HG02943 (cell line): ENCODE measurements around the gene FSTL3.
"Not testable (repeated sequence)": the region's sequence is repeated elsewhere in the genome, so short reads cannot be mapped to it uniquely, and the experiment has no call there.

Experiments used
- ATAC-seq: cut with Tn5 transposase; IDR thresholded peaks from one replicate; pipeline ENCODE4 v1.9.1; 2021; ENCODE audit warnings: mild to moderate bottlenecking, low read depth, moderate library complexity; ENCODE audit not compliant: unreplicated experiment

FSTL3 gene

GRCh38 chr19:676339-677105 lies at the start of gene FSTL3:
Gene FSTL3, plus strand, starts transcription at chr19:676392. Its CDS starts 32 bp downstream, at chr19:676424.
- no peak for ATAC-seq

DNA sequence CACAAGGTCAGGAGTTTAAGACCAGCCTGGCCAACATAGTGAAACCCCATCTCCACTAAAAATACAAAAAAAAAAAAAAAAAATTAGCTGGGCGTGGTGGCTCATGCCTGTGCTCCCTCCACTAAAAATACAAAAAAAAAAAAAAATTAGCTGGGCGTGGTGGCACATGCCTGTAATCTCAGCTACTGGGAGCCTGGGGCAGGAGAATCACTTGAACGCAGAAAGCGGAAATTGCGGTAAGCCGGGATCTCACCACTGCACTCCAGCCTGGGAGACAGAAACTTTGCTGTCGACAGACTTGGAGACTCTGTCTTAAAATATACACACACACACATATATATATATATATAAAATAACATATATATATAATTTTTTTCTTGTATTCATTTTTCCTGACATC lies 49.6 kb upstream of the FSTL3 start:
- not testable (repeated sequence) for ATAC-seq

DNA sequence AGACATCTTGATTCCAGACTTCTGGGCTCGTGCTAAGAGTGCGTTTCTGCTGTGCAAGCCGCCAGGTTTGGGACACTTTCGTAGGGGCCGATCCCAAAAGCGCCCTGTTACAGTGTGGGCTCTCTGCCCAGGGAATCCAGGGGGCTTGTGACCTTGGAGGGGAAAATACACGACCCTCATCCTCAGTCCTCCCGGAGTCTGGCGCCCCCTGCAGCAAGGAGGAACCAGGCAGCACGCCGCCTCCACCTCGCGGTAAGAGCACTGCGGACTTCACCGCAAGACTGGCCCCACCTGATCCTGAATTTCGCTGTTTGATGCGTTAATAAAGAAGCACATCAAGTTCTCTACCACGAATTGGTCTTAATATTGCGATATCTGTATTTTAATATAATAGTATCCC lies 48.0 kb upstream of the FSTL3 start:
- no peak for ATAC-seq

GRCh38 chr19:629515-629914 lies 46.7 kb upstream of the FSTL3 start:
- ATAC-seq, result not testable (repeated sequence)

GRCh38 chr19:629961-630714 lies 46.1 kb upstream of the FSTL3 start:
- no peak for ATAC-seq

DNA sequence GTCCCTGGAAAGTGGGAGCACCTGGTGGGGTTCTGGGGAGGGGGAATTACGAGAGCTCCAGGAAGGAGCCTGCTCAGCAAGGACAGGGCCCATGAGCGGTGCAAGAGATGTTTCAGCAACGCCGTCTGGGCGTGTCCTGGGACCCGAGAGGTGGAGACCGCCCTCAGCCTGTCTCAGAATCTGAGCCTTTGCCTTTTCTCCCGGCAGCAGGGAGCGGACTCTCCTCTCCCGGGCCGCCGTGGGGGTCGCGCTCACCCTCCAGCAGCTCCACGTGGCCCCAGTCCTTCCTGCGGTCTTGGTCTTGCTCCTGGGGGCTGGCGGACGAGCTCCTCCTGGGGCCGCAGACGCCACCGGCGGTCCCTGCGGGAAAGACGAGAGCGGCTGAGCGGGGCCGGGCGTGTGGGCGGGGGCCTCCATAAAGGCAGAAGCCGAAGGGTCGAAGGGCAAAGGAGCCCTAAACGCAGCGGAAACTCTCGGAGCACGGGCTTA lies 43.6 kb upstream of the FSTL3 start:
- ATAC-seq, result peak; percentile 15

DNA sequence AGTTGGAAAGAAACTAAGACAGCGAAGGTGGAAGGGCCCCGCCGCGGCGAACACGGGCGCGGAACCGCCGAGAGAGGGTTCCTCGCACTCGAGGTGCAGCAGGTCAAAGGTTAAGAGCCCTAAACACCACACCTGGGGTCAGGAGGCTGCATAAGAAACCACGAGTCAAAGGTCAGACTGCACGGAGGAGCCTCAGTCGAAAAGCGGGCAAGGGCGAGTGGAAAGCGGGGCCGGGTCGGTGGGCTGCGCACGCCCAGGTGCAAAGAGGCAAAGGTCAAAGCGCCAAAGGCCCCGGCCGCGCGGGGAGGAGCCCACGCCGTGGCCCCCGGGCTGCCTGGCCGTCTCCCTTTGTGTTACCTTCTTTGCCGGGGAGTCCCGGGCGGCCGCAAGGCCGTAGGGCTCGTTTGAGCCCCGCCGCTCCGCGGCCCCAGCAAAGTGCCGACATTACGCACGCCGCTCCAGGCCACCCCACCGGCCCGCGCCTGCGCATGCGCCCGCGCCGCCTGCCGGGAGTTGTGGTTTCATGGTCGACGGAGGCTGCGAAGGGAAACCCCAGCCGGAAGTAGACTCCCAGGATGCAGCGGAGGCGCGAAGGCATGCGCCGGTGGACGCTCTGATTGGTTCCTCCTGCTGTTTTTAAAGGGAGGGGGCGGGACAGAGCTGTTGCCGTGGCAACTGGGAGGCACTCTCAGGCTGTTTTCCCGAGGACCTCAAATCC lies 43.0 kb upstream of the FSTL3 start, which contains the start of gene POLRMT:
TSS of gene POLRMT (minus strand) at position 470 of the 718 bp plus-strand sequence. CDS start at position 445, 25 bp downstream.
- ATAC-seq, result peak; percentile 76

GRCh38 chr19:633786-634639 lies 42.2 kb upstream of the FSTL3 start:
- ATAC-seq, result no peak

DNA sequence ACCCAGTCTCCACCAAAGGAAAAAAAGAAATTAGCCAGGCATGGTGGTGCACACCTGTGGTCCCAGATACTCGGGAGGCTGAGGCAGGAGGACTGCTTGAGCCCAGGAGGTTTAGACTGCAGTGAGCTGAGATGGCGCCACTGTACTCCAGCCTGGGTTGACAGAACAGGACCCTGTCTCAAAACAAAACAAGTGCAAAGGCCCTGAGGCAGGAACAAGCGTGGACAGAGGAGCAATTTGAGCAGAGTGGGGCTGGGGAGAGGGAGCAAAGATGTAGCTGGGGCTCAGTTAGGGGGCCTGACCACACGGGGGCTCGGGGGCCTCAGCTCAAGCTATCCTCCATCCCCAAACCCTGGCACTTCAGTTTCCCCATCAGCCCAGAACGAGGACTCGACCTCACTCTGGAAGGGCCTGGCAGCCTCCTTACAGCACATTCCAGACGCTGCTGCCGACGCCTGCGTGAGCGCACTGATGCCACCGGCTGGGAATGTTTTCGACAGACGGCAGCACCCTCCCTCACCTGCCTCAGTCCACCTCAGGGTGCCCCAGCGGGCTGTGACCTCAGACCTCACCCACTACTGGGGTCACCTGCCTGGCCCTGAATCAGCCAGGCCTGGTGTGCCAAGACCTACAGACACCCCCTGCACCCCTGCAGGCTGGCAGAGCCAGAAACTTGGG lies 41.1 kb upstream of the FSTL3 start:
- no peak for ATAC-seq

GRCh38 chr19:638906-639252 lies 37.3 kb upstream of the FSTL3 start:
- ATAC-seq, result no peak

- ATAC-seq, result peak; percentile 61
Measured at GRCh38 chr19:639253-640160, 36.7 kb upstream of the FSTL3 start, which contains the start of gene FGF22. Gene FGF22, plus strand, starts transcription at chr19:639879. Its CDS starts 47 bp downstream, at chr19:639926.

DNA sequence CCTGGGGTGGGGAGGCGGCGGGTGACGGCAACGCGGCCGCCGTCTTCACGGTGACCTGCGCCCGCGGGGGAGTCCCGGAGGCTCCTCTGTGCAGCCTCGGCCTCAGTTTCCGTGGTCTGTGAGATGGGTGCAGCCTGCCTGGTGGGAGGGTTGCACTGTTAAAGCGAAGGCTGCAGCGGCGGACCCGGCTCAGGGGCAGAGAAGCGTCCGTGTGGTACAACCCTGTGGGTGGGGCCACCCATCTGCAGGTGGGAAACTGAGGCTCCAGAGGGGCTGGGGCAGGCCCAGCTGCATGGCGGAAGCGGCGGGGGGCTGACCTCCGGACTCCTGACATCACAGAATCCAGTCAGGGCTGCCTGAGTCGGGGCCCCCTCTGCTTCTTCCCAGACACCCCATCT lies 36.0 kb upstream of the FSTL3 start:
- peak; percentile 26 for ATAC-seq

GRCh38 chr19:640606-641189 lies 35.5 kb upstream of the FSTL3 start:
- ATAC-seq, result no peak

GRCh38 chr19:641702-642101 lies 34.5 kb upstream of the FSTL3 start:
- no peak for ATAC-seq

GRCh38 chr19:642767-643727 lies 33.1 kb upstream of the FSTL3 start:
- ATAC-seq, result no peak

- no peak for ATAC-seq
Measured at GRCh38 chr19:643736-644135, 32.5 kb upstream of the FSTL3 start.

GRCh38 chr19:644363-644762 lies 31.8 kb upstream of the FSTL3 start:
- no peak for ATAC-seq
